Gastrocnemius medialis (tissue), 4 donors: ENCODE results near the gene GID8.

Experiments
- POLR2A ChIP-seq, 2 donors: fragments of 450-650 bp; IDR thresholded peaks; one replicate each; pipeline ENCODE4 v1.6.1; 2017; ENCODE audit warnings: antibody characterized with exemption in 2 of 2, mild to moderate bottlenecking in 2 of 2, moderate library complexity in 2 of 2
- TF ChIP-seq, protein P1 (sequence below), 5 experiments: fragments of 450-650 bp in 3 of 5; fragments of 200-600 bp in 2 of 5; sonication (generic) in 2 of 5; IDR thresholded peaks in 4 of 5; conservative IDR thresholded peaks in 1 of 5; 1 replicate in 4 of 5; 2 replicates in 1 of 5; pipeline ENCODE4 v1.5.1; 2016 to 2019; ENCODE audit warnings: antibody characterized with exemption in 5 of 5, mild to moderate bottlenecking in 3 of 5, moderate library complexity in 3 of 5

DNA sequence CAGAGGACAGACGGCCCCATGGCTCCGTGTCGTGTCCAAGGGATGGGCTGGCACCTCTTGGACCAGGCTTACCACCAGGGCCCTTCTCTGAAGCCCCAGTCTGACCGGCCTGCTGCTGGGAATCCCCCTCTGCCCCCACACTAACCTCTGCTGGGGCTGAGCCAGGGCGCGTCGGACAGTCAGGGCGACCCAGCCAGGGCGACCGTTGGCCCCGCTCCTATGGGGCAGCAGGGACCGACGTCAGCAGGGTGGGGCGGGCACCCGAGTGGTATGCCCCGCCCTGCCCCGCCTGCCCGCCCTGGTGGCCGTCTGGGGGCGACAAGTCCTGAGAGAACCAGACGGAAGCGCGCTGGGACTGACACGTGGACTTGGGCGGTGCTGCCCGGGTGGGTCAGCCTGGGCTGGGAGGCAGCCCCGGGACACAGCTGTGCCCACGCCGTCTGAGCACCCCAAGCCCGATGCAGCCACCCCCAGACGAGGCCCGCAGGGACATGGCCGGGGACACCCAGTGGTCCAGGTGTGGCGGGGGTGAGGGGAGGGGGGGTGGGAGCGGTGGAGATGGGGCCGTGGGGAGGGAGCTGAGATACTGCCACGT, 14.5 kb downstream of the GID8 start, which contains the start of gene SLC17A9:
- TF ChIP-seq, protein P1, sequence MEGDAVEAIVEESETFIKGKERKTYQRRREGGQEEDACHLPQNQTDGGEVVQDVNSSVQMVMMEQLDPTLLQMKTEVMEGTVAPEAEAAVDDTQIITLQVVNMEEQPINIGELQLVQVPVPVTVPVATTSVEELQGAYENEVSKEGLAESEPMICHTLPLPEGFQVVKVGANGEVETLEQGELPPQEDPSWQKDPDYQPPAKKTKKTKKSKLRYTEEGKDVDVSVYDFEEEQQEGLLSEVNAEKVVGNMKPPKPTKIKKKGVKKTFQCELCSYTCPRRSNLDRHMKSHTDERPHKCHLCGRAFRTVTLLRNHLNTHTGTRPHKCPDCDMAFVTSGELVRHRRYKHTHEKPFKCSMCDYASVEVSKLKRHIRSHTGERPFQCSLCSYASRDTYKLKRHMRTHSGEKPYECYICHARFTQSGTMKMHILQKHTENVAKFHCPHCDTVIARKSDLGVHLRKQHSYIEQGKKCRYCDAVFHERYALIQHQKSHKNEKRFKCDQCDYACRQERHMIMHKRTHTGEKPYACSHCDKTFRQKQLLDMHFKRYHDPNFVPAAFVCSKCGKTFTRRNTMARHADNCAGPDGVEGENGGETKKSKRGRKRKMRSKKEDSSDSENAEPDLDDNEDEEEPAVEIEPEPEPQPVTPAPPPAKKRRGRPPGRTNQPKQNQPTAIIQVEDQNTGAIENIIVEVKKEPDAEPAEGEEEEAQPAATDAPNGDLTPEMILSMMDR (IDR thresholded peaks at IDR 0.05 in 4 of 5, conservative IDR thresholded peaks at IDR 0.05 in 1 of 5) = peak in 1 of 5 experiments; percentile 10
- peak in 1 of 2 donors; percentile 41 for TF ChIP-seq POLR2A (IDR thresholded peaks at IDR 0.05)
